ENCODE results near the gene ROCK2. TPM values are rescaled to one million over a fixed set of nuclear protein-coding genes. Genes with fewer than 3 reads are reported as not detected.

Gene ROCK2
- polyA plus RNA-seq, 1 donor (not counting 4 experiments of a cell fraction or from before 2014, with no cell fraction given), result 12.6 TPM

DNA sequence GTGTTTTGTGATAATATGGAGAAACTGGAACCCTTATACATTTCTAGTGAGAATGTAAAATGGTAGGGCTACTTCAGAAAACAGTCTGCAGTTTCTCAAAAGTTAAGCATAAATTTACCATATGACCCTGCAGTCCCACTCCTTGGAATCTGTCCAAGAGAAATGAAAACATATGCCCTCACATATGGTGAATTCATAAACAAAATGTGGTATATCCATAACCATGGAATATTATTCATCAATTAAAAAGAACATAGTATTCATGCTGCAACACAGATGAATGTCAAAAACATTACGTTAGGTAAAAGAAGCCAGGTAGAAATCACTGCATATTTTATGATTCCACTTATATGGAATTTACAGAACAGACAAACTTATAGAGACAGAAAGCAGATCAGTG lies 11.8 kb downstream of the ROCK2 start:
- peaks cover 8% of the 10 kb centered on the region for H4K20me1 ChIP-seq (ENCODE audit: control insufficient read depth, extremely low read depth, insufficient read depth, low read length)

DNA sequence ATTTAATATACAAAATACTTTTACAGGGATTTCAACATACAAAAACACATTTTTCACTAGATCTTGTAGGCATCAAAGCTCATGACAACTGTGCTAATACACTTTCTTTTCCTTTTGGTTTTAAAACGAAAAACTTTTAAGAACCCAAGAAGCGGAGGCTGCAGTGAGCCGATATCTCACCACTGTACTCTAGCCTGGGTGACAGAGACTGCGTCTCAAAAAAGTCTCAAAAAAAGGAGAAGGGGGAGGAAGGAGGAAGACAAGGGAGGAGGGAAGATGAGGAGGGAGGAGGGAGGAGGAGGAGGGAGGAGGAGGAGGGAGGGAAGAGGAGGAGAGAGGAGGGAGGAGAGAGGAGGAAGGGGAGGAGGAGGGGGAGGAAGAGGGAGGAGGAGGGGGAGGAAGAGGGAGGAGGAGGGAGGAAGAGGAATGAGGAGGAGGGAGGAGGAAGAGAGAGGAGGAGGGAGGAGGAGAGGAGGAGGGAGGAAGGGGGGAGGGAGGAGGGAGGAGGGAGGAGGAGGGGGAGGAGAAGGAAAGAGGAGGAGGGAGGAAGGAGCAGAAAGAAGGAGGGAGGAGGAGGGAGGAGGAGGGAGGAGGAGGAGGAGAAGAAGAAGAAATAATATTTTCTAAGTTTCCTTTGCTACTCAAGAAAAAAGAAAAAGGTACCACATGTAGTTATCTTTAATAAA lies 13.8 kb downstream of the ROCK2 start:
- H3K36me3 ChIP-seq (ENCODE audit: control insufficient read depth in 2 of 2, extremely low read depth in 1 of 2, insufficient read depth in 2 of 2, low read length in 2 of 2), result no peaks in the 10 kb centered on the region
- peaks cover 8% of the 10 kb centered on the region for H3K4me1 ChIP-seq (ENCODE audit: control insufficient read depth, extremely low read depth, insufficient read depth, low read length)
- H3K9me1 ChIP-seq (ENCODE audit: control insufficient read depth, extremely low read depth, insufficient read depth, low read length), result no peaks in the 10 kb centered on the region
- no peaks in the 10 kb centered on the region for H3K27me3 ChIP-seq (ENCODE audit: control insufficient read depth, extremely low read depth, insufficient read depth, low read length)
- no peak for FAIRE-seq
- H3K4me2 ChIP-seq (ENCODE audit: control insufficient read depth, extremely low read depth, insufficient read depth, low read depth, low read length), result no peak overlapping the region
- dilution Hi-C loops (cut with MboI; ENCODE audit: extremely low pct_ligation_motif_present, low sequenced_read_pairs), result no loop called here
- peaks cover 11% of the 10 kb centered on the region for H4K20me1 ChIP-seq (ENCODE audit: control insufficient read depth, extremely low read depth, insufficient read depth, low read length)
- H3K9me3 ChIP-seq (ENCODE audit: control insufficient read depth, low read depth, low read length), result no peaks in the 10 kb centered on the region
- H3K27ac ChIP-seq (ENCODE audit: control insufficient read depth, insufficient read depth, low read length), result no peak overlapping the region
- H3K9ac ChIP-seq (ENCODE audit: control insufficient read depth, extremely low read depth, insufficient read depth, low read length), result no peak overlapping the region
- TF ChIP-seq, protein P1, sequence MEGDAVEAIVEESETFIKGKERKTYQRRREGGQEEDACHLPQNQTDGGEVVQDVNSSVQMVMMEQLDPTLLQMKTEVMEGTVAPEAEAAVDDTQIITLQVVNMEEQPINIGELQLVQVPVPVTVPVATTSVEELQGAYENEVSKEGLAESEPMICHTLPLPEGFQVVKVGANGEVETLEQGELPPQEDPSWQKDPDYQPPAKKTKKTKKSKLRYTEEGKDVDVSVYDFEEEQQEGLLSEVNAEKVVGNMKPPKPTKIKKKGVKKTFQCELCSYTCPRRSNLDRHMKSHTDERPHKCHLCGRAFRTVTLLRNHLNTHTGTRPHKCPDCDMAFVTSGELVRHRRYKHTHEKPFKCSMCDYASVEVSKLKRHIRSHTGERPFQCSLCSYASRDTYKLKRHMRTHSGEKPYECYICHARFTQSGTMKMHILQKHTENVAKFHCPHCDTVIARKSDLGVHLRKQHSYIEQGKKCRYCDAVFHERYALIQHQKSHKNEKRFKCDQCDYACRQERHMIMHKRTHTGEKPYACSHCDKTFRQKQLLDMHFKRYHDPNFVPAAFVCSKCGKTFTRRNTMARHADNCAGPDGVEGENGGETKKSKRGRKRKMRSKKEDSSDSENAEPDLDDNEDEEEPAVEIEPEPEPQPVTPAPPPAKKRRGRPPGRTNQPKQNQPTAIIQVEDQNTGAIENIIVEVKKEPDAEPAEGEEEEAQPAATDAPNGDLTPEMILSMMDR (optimal IDR thresholded peaks at IDR 0.05 in 1 of 3, IDR thresholded peaks at IDR 0.05 in 1 of 3, conservative IDR thresholded peaks at IDR 0.05 in 1 of 3; ENCODE audit: extremely low read depth in 1 of 3, insufficient read depth in 2 of 3, low read length in 3 of 3), result no peak
- no peak for TF ChIP-seq EZH2 (IDR thresholded peaks at IDR 0.05; ENCODE audit: low read length)
- H2AFZ ChIP-seq (ENCODE audit: control insufficient read depth, low read length), result no peak overlapping the region
- DNase-seq (ENCODE audit: low read depth, low spot score), result no peak
- H3K4me3 ChIP-seq (ENCODE audit: control insufficient read depth in 2 of 3, extremely low read depth in 1 of 3, insufficient read depth in 2 of 3, low read depth in 1 of 3, low read length in 3 of 3), result no peak overlapping the region
- peaks cover 87% of the 10 kb centered on the region for H3K79me2 ChIP-seq (ENCODE audit: control insufficient read depth, insufficient read depth, low read length)

More for the DNA sequence above, 11.8 kb downstream of the ROCK2 start:
- Histone ChIP-seq H3K9ac (ENCODE audit: control insufficient read depth, extremely low read depth, insufficient read depth, low read length) (no peak overlapping the region), H3K4me3 (ENCODE audit: control insufficient read depth in 2 of 3, extremely low read depth in 1 of 3, insufficient read depth in 2 of 3, low read depth in 1 of 3, low read length in 3 of 3) (no peak overlapping the region), H3K27ac (ENCODE audit: control insufficient read depth, insufficient read depth, low read length) (no peak overlapping the region), H3K79me2 (ENCODE audit: control insufficient read depth, insufficient read depth, low read length) (peaks cover 85% of the 10 kb centered on the region), H3K4me1 (ENCODE audit: control insufficient read depth, extremely low read depth, insufficient read depth, low read length) (peaks cover 8% of the 10 kb centered on the region), H3K9me1 (ENCODE audit: control insufficient read depth, extremely low read depth, insufficient read depth, low read length) (no peaks in the 10 kb centered on the region), H3K36me3 (ENCODE audit: control insufficient read depth in 2 of 2, extremely low read depth in 1 of 2, insufficient read depth in 2 of 2, low read length in 2 of 2) (no peaks in the 10 kb centered on the region), H3K27me3 (ENCODE audit: control insufficient read depth, extremely low read depth, insufficient read depth, low read length) (no peaks in the 10 kb centered on the region), H3K9me3 (ENCODE audit: control insufficient read depth, low read depth, low read length) (no peaks in the 10 kb centered on the region), H3K4me2 (ENCODE audit: control insufficient read depth, extremely low read depth, insufficient read depth, low read depth, low read length) (no peak overlapping the region), H2AFZ (ENCODE audit: control insufficient read depth, low read length) (no peak overlapping the region)
- DNase-seq (ENCODE audit: low read depth, low spot score) (no peak), FAIRE-seq (no peak)
- TF ChIP-seq EZH2 (IDR thresholded peaks at IDR 0.05; ENCODE audit: low read length), result no peak
- TF ChIP-seq, protein P1 (optimal IDR thresholded peaks at IDR 0.05 in 1 of 3, IDR thresholded peaks at IDR 0.05 in 1 of 3, conservative IDR thresholded peaks at IDR 0.05 in 1 of 3; ENCODE audit: extremely low read depth in 1 of 3, insufficient read depth in 2 of 3, low read length in 3 of 3), result no peak
- dilution Hi-C loops (cut with MboI; ENCODE audit: extremely low pct_ligation_motif_present, low sequenced_read_pairs), result no loop called here
